H9 (cell line): Measurements from ENCODE around the gene PCCA. TPM values are rescaled to one million over a fixed set of nuclear protein-coding genes. Genes with fewer than 3 reads are reported as not detected.

Experiments
- DNase-seq: peaks from one replicate; pipeline ENCODE4 v3.0.0-alpha.2; 2017
- H2AFZ ChIP-seq: one replicate; pipeline ENCODE4 v1.6.1; 2013; ENCODE audit warnings: mild to moderate bottlenecking, low read length, control low read depth, moderate library complexity
- H2AK5ac ChIP-seq: 2 replicates; pipeline ENCODE4 v1.6.1; 2013; ENCODE audit warnings: low read length, control low read depth, mixed read lengths; ENCODE audit not compliant: insufficient read length
- H2BK120ac ChIP-seq: one replicate; pipeline ENCODE4 v1.6.1; 2013; ENCODE audit warnings: low read depth, mild to moderate bottlenecking, low read length, control low read depth, inconsistent platforms; ENCODE audit not compliant: poor library complexity, severe bottlenecking
- H2BK12ac ChIP-seq: 2 replicates; pipeline ENCODE4 v1.6.1; 2013; ENCODE audit warnings: low read length, control low read depth, mixed read lengths, low read depth; ENCODE audit not compliant: insufficient read length
- H2BK15ac ChIP-seq: 2 replicates; pipeline ENCODE4 v1.6.1; 2013; ENCODE audit warnings: low read depth, low read length, control low read depth
- H2BK20ac ChIP-seq: one replicate; pipeline ENCODE4 v1.6.1; 2013; ENCODE audit warnings: low read depth, mild to moderate bottlenecking, low read length, control low read depth, inconsistent platforms; ENCODE audit not compliant: poor library complexity, severe bottlenecking
- H2BK5ac ChIP-seq: 2 replicates; pipeline ENCODE4 v1.6.1; 2013; ENCODE audit warnings: low read length, control low read depth, mixed read lengths; ENCODE audit not compliant: insufficient read length
- H3K14ac ChIP-seq: 2 replicates; pipeline ENCODE4 v1.6.1; 2013; ENCODE audit warnings: low read length, control low read depth; ENCODE audit not compliant: insufficient read depth
- H3K18ac ChIP-seq: 2 replicates; pipeline ENCODE4 v1.6.1; 2013; ENCODE audit warnings: low read depth, mild to moderate bottlenecking, mixed read lengths, low read length, control low read depth; ENCODE audit not compliant: insufficient read length
- H3K23ac ChIP-seq: 2 replicates; pipeline ENCODE4 v1.6.1; 2013; ENCODE audit warnings: low read length, control low read depth, mixed read lengths, low read depth; ENCODE audit not compliant: insufficient read length
- H3K23me2 ChIP-seq: 2 replicates; pipeline ENCODE4 v1.6.1; 2013; ENCODE audit warnings: low read depth, mild to moderate bottlenecking, mixed read lengths, low read length, control low read depth; ENCODE audit not compliant: insufficient read length, poor library complexity, severe bottlenecking
- H3K27ac ChIP-seq: 2 replicates; pipeline ENCODE4 v1.5.1; 2013; ENCODE audit warnings: low read length, control low read depth, mixed read lengths, low read depth; ENCODE audit not compliant: insufficient read length
- H3K27me3 ChIP-seq: 2 replicates; pipeline ENCODE4 v1.6.1; 2013; ENCODE audit warnings: low read length, control low read depth, inconsistent platforms; ENCODE audit not compliant: insufficient read depth
- H3K4ac ChIP-seq: 2 replicates; pipeline ENCODE4 v1.6.1; 2013; ENCODE audit warnings: low read depth, mild to moderate bottlenecking, control low read depth, inconsistent platforms, low read length, moderate library complexity
- H3K4me1 ChIP-seq: 2 replicates; pipeline ENCODE4 v1.6.1; 2013; ENCODE audit warnings: low read length, control low read depth, inconsistent platforms; ENCODE audit not compliant: insufficient read depth
- H3K4me2 ChIP-seq: 2 replicates; pipeline ENCODE4 v1.6.1; 2013; ENCODE audit warnings: low read length, control low read depth, mixed read lengths; ENCODE audit not compliant: insufficient read length, insufficient read depth
- H3K56ac ChIP-seq: 2 replicates; pipeline ENCODE4 v1.6.1; 2013; ENCODE audit warnings: low read depth, mild to moderate bottlenecking, mixed read lengths, low read length, control low read depth; ENCODE audit not compliant: insufficient read length
- H3K79me1 ChIP-seq: 2 replicates; pipeline ENCODE4 v1.6.1; 2013; ENCODE audit warnings: low read depth, mild to moderate bottlenecking, moderate library complexity, low read length, control low read depth, inconsistent platforms; ENCODE audit not compliant: insufficient read depth, poor library complexity, severe bottlenecking
- H3K79me2 ChIP-seq: 2 replicates; pipeline ENCODE4 v1.6.1; 2013; ENCODE audit warnings: low read length, control low read depth, inconsistent platforms; ENCODE audit not compliant: insufficient read depth
- H3K9ac ChIP-seq: 2 replicates; pipeline ENCODE4 v1.6.1; 2013; ENCODE audit warnings: low read length, control low read depth, mixed read lengths; ENCODE audit not compliant: insufficient read length; ENCODE audit errors: extremely low read depth
- H3K9me3 ChIP-seq: one replicate; pipeline ENCODE4 v1.6.1; 2013; ENCODE audit warnings: low read depth, low read length, inconsistent platforms; ENCODE audit not compliant: control insufficient read depth
- H3T11ph ChIP-seq: one replicate; pipeline ENCODE4 v1.6.1; 2013; ENCODE audit warnings: mild to moderate bottlenecking, low read length, control low read depth, inconsistent platforms
- H4K20me1 ChIP-seq: one replicate; pipeline ENCODE4 v1.6.1; 2013; ENCODE audit not compliant: control insufficient read depth, insufficient read length, insufficient read depth
- H4K5ac ChIP-seq: 2 replicates; pipeline ENCODE4 v1.6.1; 2013; ENCODE audit warnings: low read depth, mild to moderate bottlenecking, mixed read lengths, low read length, control low read depth; ENCODE audit not compliant: insufficient read length
- H4K8ac ChIP-seq: replicated peaks from 2 replicates; pipeline ENCODE4 v1.6.1; 2013; ENCODE audit warnings: low read length, control low read depth, mixed read lengths, low read depth; ENCODE audit not compliant: insufficient read length
- H4K91ac ChIP-seq: 2 replicates; pipeline ENCODE4 v1.6.1; 2013; ENCODE audit warnings: low read depth, mild to moderate bottlenecking, moderate library complexity, mixed read lengths, low read length, control low read depth; ENCODE audit not compliant: insufficient read length
- H3K27ac Mint-ChIP-seq, 3 experiments: 2 replicates in 2 of 3; 3 replicates in 1 of 3; pipeline ENCODE4 v1.8.0; 2020 to 2021; ENCODE audit warnings: mixed read lengths in 3 of 3, mild to moderate bottlenecking in 1 of 3, moderate library complexity in 1 of 3
- H3K27me3 Mint-ChIP-seq: 2 replicates; pipeline ENCODE4 v1.8.0; 2021; ENCODE audit warnings: low read depth, mild to moderate bottlenecking, moderate library complexity, mixed read lengths
- H3K36me3 Mint-ChIP-seq, 3 experiments: 2 replicates in 2 of 3; 3 replicates in 1 of 3; pipeline ENCODE4 v1.8.0; 2020 to 2021; ENCODE audit warnings: low read depth in 3 of 3, mixed read lengths in 3 of 3; ENCODE audit not compliant: insufficient read depth in 1 of 3
- H3K4me1 Mint-ChIP-seq, 2 experiments: 2 replicates each; pipeline ENCODE4 v1.8.0; 2020; ENCODE audit warnings: mixed read lengths in 2 of 2
- H3K4me3 Mint-ChIP-seq, 2 experiments: 2 replicates in 1 of 2; 3 replicates in 1 of 2; pipeline ENCODE4 v1.8.0; 2020 to 2021; ENCODE audit warnings: mild to moderate bottlenecking in 2 of 2, mixed read lengths in 2 of 2, moderate library complexity in 1 of 2
- H3K9me3 Mint-ChIP-seq, 2 experiments: 2 replicates in 1 of 2; 3 replicates in 1 of 2; pipeline ENCODE4 v1.8.0; 2020; ENCODE audit warnings: mild to moderate bottlenecking in 2 of 2, mixed read lengths in 2 of 2, moderate library complexity in 1 of 2
- CTCF ChIP-seq: fragments of 200-600 bp; sonication (generic); conservative IDR thresholded peaks from 3 replicates; pipeline ENCODE4 v1.8.0; 2021; ENCODE audit warnings: antibody characterized with exemption, mild to moderate bottlenecking
- WGBS: extraction: QIAGEN DNeasy Blood & Tissue Kit; methylation state at CpG from one replicate; pipeline ENCODE4 v1.1.7; 2013; ENCODE audit warnings: missing lambda C conversion rate, low lambda C conversion rate, mixed read lengths; ENCODE audit not compliant: insufficient read length; ENCODE audit errors: extremely low coverage; 5-methylcytosine and 5-hydroxymethylcytosine counted together
- total RNA-seq: library from RNA; stranded (reverse); gene quantifications from 2 replicates; pipeline ENCODE4 v1.2.1, GENCODE V29; 2021

Gene PCCA
- total RNA-seq, 1 experiment from 2014 or later, result 56.5 TPM

GRCh38 chr13:100340865-100341264, 252.0 kb downstream of the PCCA start:
- peaks cover 23 to 35% (median 30%) of the 10 kb centered on the region in 3 experiments for H3K36me3 Mint-ChIP-seq
- H3T11ph ChIP-seq, result no peak overlapping the region
- no peak for DNase-seq
- H4K5ac ChIP-seq, result no peak overlapping the region
- H3K27ac ChIP-seq, result no peak overlapping the region
- no peak overlapping the region for H2BK120ac ChIP-seq
- no peak overlapping the region for H2BK12ac ChIP-seq
- H4K8ac ChIP-seq, result no peak overlapping the region
- no peak overlapping the region for H4K91ac ChIP-seq
- no peaks in the 10 kb centered on the region for H3K79me2 ChIP-seq
- no peaks in the 10 kb centered on the region for H3K9me3 Mint-ChIP-seq
- no peak overlapping the region for H3K14ac ChIP-seq
- no peak overlapping the region for H2AFZ ChIP-seq
- no peak for TF ChIP-seq CTCF
- no peaks in the 10 kb centered on the region for H3K9me3 ChIP-seq
- no peak overlapping the region for H3K23ac ChIP-seq
- peak overlapping the region in 1 of 3 experiments; percentile 68; a peak in 1 of 7 replicates for H3K27ac Mint-ChIP-seq
- H3K4me2 ChIP-seq, result no peak overlapping the region
- no peaks in the 10 kb centered on the region; the same call in 1 of the 2 replicates for H3K4me1 ChIP-seq
- no peak overlapping the region for H3K56ac ChIP-seq
- no CpG with 5 or more reads among the region's 2 CpGs for WGBS
- H3K27me3 Mint-ChIP-seq, result no peaks in the 10 kb centered on the region
- no peak overlapping the region for H3K18ac ChIP-seq
- no peak overlapping the region for H3K4ac ChIP-seq
- no peaks in the 10 kb centered on the region for H4K20me1 ChIP-seq
- no peaks in the 10 kb centered on the region for H3K27me3 ChIP-seq
- no peak overlapping the region for H2BK5ac ChIP-seq
- H3K4me1 Mint-ChIP-seq, result peaks cover 7 to 8% of the 10 kb centered on the region in 2 experiments
- no peak overlapping the region for H3K9ac ChIP-seq
- H3K4me3 Mint-ChIP-seq, result no peak overlapping the region
- H3K79me1 ChIP-seq, result no peaks in the 10 kb centered on the region
- H2BK20ac ChIP-seq, result no peak overlapping the region
- H2BK15ac ChIP-seq, result no peak overlapping the region
- no peaks in the 10 kb centered on the region for H3K23me2 ChIP-seq
- H2AK5ac ChIP-seq, result no peak overlapping the region
